RWPE1 (cell line): ENCODE data around the gene PTPRK.

Experiments used
- CTCF ChIA-PET: fragments of 350-600 bp; sonication (Branson Sonifier 250); formaldehyde crosslinking; extraction: SDS; loops from one replicate; lab custom pipeline; 2021; lab: Yijun Ruan, JAX
- POLR2A ChIA-PET: fragments of 400-600 bp; formaldehyde crosslinking; extraction: SDS; loops from one replicate; lab custom pipeline; 2020; ENCODE audit warnings: antibody characterized with exemption; ENCODE audit not compliant: low non-redundant PET; lab: Yijun Ruan, JAX
- DNase-seq: peaks from one replicate; pipeline ENCODE4 v3.0.0; 2012; ENCODE audit warnings: low spot score
- H3K27ac ChIP-seq: fragments of 450-650 bp; 2 replicates; pipeline ENCODE4 v1.5.1; 2017
- TF ChIP-seq, protein P1 (sequence below): fragments of 450-650 bp; conservative IDR thresholded peaks from 2 replicates; pipeline ENCODE4 v1.5.1; 2017; ENCODE audit warnings: low read depth, mild to moderate bottlenecking

PTPRK gene

DNA sequence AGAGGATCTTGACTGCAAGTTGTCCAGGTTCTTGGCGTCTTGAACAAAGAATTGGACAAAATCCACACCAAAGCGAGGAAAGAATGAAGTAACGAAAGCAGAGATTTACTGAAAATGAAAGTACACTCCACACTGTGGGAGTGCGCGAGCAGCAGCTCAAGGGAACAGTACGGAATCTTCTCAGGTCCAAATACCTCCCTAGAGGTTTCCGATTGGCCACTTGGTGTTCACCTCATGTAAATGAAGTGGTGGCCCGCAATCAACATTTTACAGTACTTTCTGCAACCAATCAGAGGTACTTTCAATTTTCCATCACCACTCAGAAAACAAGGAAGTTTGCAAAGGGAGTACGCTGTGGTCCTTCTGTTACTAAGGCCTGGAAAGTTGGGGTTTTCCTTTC, 122.4 kb downstream of the PTPRK start:
- TF ChIP-seq, protein P1, sequence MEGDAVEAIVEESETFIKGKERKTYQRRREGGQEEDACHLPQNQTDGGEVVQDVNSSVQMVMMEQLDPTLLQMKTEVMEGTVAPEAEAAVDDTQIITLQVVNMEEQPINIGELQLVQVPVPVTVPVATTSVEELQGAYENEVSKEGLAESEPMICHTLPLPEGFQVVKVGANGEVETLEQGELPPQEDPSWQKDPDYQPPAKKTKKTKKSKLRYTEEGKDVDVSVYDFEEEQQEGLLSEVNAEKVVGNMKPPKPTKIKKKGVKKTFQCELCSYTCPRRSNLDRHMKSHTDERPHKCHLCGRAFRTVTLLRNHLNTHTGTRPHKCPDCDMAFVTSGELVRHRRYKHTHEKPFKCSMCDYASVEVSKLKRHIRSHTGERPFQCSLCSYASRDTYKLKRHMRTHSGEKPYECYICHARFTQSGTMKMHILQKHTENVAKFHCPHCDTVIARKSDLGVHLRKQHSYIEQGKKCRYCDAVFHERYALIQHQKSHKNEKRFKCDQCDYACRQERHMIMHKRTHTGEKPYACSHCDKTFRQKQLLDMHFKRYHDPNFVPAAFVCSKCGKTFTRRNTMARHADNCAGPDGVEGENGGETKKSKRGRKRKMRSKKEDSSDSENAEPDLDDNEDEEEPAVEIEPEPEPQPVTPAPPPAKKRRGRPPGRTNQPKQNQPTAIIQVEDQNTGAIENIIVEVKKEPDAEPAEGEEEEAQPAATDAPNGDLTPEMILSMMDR: no peak
- H3K27ac ChIP-seq: no peak overlapping the region
- POLR2A ChIA-PET: no interaction called here
- no peak for DNase-seq
- CTCF ChIA-PET: no interaction called here

DNA sequence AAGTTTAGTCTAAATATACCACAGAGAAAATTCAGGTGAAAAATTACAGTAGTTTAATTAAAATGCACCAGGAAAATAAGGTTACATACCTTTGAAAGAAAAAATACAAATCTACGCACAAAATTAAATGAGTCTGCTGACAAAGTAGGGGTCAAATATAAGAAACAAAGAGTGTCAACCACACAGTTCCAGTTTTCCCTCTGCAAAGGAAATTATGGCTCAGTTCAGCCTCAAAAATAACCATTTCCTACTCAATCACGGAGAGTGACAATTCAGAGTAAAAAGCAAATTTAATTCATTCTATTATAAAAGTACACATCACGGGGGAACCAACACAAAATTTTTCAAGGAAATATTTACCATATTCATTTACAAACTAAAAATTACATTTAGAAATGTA, 124.8 kb downstream of the PTPRK start:
- H3K27ac ChIP-seq: no peak overlapping the region
- no peak for DNase-seq
- ChIA-PET POLR2A (no interaction called here), CTCF (no interaction called here)
- TF ChIP-seq, protein P1: no peak

DNA sequence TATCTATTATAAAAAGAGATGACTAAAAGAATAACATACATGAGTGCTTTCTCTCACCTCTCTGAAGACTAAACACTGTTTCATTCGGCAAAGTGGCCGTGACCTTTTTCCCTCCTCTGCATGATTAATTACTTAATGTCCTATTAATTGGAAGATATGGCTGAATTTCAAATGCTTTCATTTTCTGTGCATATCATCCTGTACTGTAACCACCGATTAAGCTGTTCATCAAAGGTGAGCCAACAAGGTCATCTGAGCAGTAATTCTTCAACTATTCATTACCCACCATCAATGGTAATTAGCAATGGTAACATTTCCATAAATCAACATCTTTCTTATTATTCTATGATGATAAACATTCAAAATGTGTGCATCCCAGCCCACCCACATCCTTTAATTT, 125.2 kb downstream of the PTPRK start:
- TF ChIP-seq, protein P1: no peak
- H3K27ac ChIP-seq: no peak overlapping the region
- ChIA-PET POLR2A (no interaction called here), CTCF (no interaction called here)
- no peak for DNase-seq

DNA sequence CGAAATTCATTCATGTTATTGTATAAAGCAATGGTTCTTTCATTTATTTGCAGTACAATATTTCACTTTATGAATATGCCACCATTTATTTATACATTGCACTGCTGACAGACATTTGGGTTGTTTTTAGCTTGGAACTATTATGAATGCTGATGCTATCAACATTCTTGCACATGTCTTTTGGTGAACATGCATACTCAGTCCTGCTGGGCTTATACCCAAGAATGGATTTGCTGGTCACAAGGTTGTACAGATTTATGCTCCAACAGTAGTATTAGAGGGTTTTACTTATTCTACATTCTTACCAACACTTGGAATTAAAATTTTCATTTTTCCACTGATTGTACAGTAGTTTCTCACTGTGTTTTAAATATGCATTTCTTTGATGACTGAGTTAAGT, 126.2 kb downstream of the PTPRK start:
- no peak for DNase-seq
- ChIA-PET CTCF (interaction anchor here (0.5 to 0.6 kb wide), 2 partner anchors 70 to 1121 kb away, joined by 3 to 5 read pairs; no protein-coding TSS in a partner anchor), POLR2A (no interaction called here)
- H3K27ac ChIP-seq: no peak overlapping the region
- TF ChIP-seq, protein P1: no peak

DNA sequence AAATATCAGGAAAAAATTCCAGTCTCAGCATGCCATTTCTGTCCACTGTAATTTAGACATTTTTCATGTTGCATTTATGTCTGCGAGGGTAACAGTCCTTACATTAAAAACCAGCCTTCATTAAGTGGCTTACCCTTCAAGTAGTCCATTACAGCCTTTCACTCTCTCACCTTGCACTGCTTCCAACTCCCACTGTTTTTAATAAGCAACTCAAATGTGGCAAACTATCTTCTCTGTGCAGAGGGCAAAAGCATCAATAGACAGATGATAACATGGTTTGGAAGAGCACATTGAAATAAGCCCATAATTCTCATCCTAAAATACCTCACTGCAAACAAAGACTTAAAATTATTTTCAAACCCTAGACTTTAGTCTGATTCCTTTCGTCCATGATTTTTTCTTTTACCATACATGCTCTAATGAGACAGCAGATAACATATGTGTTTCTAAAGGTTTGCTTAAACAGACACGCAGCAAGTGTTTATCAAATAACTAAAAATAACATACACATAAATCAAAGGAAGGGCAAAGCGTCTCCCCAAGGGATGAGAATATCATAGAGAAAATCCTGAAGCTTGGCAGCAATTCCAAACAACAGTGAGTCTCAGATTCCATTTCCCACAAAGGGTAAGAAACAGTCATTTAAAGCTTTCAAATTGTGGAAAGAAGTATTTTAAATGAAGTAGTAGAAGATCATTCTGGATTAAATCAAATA, 130.4 kb downstream of the PTPRK start:
- POLR2A ChIA-PET: no interaction called here
- CTCF ChIA-PET: no interaction called here
- no peak for DNase-seq
- TF ChIP-seq, protein P1: no peak
- H3K27ac ChIP-seq: no peak overlapping the region

DNA sequence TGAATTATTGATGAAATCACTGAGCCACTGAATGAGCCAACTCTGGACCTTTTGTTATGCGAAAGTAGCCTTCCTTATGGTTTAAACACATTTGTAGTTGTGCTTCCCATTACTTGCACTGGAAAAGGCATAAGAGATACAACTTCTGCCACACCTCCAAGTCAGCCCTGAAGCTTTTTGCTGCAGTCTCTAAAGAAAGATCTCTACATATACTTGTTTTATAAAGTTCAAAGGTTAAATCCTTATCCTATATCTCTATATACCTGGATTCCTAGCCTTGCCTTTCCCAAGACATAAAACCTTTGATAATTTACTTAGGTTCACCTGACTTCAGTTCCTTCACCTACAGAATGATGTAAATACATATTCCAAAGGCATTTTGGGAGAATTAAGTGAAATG, 132.0 kb downstream of the PTPRK start:
- CTCF ChIA-PET: interaction anchor here (0.6 kb wide), 1 partner anchor 515 kb away, joined by 3 read pairs; no protein-coding TSS in a partner anchor

More for the DNA sequence above, 132.0 kb downstream of the PTPRK start:
- POLR2A ChIA-PET: no interaction called here
- TF ChIP-seq, protein P1: no peak
- no peak for DNase-seq
- no peak overlapping the region for H3K27ac ChIP-seq
